Osteocyte (in vitro differentiated cells): Measurements from ENCODE around the gene DERL3. TPM values are rescaled to one million over a fixed set of nuclear protein-coding genes. Genes with fewer than 3 reads are reported as not detected.

Source experiments
- DNase-seq: peaks from one replicate; pipeline ENCODE4 v3.0.0; 2021; ENCODE audit warnings: mixed read lengths; ENCODE audit not compliant: unreplicated experiment; ENCODE audit errors: extremely low spot score
- H3K27ac Mint-ChIP-seq: one replicate; pipeline ENCODE4 v1.8.0; 2021; ENCODE audit warnings: mild to moderate bottlenecking, mixed read lengths; ENCODE audit not compliant: unreplicated experiment
- H3K27me3 Mint-ChIP-seq: one replicate; pipeline ENCODE4 v1.8.0; 2021; ENCODE audit warnings: mixed read lengths; ENCODE audit not compliant: unreplicated experiment
- H3K36me3 Mint-ChIP-seq: one replicate; pipeline ENCODE4 v1.8.0; 2021; ENCODE audit warnings: mixed read lengths; ENCODE audit not compliant: unreplicated experiment
- H3K4me1 Mint-ChIP-seq: one replicate; pipeline ENCODE4 v1.8.0; 2021; ENCODE audit warnings: mixed read lengths; ENCODE audit not compliant: unreplicated experiment
- H3K4me3 Mint-ChIP-seq: one replicate; pipeline ENCODE4 v1.8.0; 2021; ENCODE audit warnings: mild to moderate bottlenecking, moderate library complexity, mixed read lengths; ENCODE audit not compliant: unreplicated experiment
- H3K9me3 Mint-ChIP-seq: one replicate; pipeline ENCODE4 v1.8.0; 2021; ENCODE audit warnings: mixed read lengths; ENCODE audit not compliant: unreplicated experiment
- total RNA-seq: library from RNA; stranded (reverse); gene quantifications from 2 replicates; pipeline ENCODE4 v1.2.1, GENCODE V29; 2021
- TF ChIP-seq, protein P1 (sequence below): fragments of 200-600 bp; sonication (generic); IDR thresholded peaks from 2 replicates; pipeline ENCODE4 v1.5.0; 2021; ENCODE audit warnings: antibody characterized with exemption, mild to moderate bottlenecking, moderate library complexity

DERL3 gene
- total RNA-seq, 1 donor from 2014 or later: 0.56 TPM

DNA sequence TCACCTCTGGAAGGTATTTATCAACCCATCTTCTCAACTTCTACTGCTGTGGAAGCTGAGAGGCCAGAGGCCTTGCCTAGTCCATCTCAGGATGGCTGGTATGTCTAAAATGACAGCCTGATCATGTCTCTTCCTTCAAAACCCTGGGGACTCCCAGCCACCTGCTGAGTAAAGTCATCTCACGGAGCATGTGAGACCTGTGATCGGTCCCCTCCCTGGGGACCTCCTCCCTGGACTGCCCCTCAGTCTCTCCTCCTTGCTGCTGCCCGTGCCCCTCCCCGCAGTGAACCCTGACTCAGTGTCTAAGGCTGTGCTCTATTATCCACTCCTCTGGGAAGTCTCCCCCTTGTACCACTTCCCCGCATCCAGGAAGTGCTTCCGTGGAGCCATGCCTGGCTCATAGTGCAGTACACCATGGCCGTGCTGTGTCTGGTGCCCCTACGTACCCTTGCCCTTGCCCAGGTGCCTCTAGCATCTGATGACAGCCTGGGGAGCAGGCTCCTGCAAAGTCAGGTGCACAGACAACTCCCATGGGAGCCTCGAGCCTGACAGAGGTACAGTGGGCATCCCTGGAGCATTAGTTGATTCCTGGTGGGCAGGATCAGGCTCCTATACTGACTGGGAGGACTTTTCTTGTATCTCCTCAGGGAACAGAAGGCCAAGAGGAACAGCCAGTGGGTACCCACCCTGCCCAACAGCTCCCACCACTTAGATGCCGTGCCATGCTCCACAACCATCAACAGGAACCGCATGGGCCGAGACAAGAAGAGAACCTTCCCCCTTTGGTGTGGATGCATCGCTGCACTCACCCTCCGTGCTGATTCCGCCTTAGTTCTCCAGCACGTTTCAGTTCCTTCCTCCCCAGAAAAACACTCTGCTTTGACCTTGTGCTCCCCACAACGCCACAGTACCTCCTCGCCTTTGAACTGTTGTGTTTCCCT, 38.2 kb downstream of the DERL3 start:
- TF ChIP-seq, protein P1, sequence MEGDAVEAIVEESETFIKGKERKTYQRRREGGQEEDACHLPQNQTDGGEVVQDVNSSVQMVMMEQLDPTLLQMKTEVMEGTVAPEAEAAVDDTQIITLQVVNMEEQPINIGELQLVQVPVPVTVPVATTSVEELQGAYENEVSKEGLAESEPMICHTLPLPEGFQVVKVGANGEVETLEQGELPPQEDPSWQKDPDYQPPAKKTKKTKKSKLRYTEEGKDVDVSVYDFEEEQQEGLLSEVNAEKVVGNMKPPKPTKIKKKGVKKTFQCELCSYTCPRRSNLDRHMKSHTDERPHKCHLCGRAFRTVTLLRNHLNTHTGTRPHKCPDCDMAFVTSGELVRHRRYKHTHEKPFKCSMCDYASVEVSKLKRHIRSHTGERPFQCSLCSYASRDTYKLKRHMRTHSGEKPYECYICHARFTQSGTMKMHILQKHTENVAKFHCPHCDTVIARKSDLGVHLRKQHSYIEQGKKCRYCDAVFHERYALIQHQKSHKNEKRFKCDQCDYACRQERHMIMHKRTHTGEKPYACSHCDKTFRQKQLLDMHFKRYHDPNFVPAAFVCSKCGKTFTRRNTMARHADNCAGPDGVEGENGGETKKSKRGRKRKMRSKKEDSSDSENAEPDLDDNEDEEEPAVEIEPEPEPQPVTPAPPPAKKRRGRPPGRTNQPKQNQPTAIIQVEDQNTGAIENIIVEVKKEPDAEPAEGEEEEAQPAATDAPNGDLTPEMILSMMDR: no peak
- Mint-ChIP-seq H3K27ac (no peak overlapping the region), H3K27me3 (no peaks in the 10 kb centered on the region), H3K36me3 (peaks cover 55% of the 10 kb centered on the region), H3K9me3 (no peaks in the 10 kb centered on the region), H3K4me1 (peaks cover 10% of the 10 kb centered on the region), H3K4me3 (no peak overlapping the region)
- no peak for DNase-seq

DNA sequence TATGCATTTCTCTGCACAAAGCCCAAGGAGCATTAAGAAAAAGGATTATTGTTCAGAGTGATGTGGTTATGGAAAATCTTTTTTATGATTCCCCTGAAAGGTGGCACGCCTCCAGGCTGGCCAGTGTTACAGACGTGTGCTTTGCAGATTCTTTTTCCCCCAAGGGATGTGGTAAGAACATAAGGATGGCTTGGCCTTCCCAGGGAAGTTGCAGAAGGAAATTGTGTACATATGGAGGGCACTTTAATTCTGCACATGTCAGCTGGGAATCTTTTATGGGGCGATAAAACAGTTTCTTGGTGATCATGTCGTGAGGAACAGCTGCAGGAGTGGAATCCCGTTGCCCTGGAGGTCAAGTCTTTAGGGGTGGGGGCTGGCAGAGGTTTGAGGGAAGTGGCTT, 42.3 kb downstream of the DERL3 start:
- Mint-ChIP-seq H3K4me3 (no peak overlapping the region), H3K36me3 (peaks cover 34% of the 10 kb centered on the region), H3K27ac (peak overlapping the region; percentile 72), H3K9me3 (no peaks in the 10 kb centered on the region), H3K27me3 (no peaks in the 10 kb centered on the region), H3K4me1 (peaks cover 12% of the 10 kb centered on the region)
- TF ChIP-seq, protein P1: no peak
- no peak for DNase-seq

DNA sequence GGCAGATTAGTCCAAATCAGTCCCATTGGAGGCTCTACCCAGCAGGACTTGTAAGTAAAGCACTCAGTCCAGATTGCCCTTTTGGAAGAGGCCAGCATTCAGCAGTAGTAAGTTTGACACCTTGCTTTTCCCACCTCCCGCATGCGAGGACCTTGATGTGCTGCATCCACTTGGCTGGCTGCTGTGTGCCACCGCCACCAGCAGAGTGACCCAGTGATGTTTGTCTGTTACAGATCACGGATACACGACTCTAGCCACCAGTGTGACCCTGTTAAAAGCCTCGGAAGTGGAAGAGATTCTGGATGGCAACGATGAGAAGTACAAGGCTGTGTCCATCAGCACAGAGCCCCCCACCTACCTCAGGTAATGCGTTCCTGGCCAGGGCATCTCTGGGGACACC, 45.5 kb downstream of the DERL3 start:
- H3K27ac Mint-ChIP-seq: no peak overlapping the region

DNA sequence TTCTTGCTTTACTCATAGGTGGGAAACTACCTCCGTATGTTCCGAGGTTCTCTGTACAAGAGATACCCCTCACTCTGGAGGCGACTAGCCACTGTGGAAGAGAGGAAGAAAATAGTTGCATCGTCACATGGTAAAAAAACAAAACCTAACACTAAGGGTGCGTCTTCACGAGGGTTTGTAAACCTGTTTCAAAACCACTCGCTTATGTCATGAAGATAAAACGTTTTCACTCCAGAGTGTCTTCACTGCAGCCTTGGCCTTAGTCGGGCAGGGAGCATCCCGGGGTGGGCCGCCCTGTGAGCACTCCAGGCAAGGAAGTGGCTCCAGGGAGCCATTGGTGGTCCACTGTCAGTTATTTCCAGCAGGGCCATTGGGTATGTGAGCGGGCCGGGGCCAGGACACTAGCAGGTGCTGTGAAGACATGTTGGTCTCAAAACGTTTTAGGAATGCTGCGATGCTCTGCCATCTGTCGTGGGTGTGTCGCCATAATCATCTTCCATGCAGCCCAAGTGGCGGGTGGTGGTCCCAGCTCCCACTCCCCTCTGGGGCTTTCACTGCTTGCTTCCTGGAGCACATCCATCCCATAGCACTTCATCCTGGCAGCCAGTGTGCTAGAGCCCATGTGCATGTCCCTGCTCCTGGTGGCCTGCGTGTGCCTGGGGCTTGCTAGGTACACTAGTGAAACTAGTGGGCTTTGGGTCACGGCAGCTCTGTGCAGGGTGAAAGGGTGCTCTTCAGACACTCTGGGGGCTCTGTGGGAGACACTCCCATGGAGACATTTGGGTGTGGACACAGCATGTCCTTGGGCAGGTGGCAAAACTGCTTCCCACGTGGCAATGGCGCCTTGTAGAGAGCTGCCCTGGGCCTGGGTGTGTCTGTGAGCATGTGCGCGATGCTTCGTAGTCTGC, 46.8 kb downstream of the DERL3 start:
- peak overlapping the region; percentile 18 for H3K27ac Mint-ChIP-seq
- DNase-seq: no peak
- H3K9me3 Mint-ChIP-seq: no peaks in the 10 kb centered on the region
- peaks cover 15% of the 10 kb centered on the region for H3K36me3 Mint-ChIP-seq
- no peaks in the 10 kb centered on the region for H3K27me3 Mint-ChIP-seq
- peaks cover 39% of the 10 kb centered on the region for H3K4me1 Mint-ChIP-seq
- no peak overlapping the region for H3K4me3 Mint-ChIP-seq
- TF ChIP-seq, protein P1: no peak

More for the DNA sequence above, 45.5 kb downstream of the DERL3 start:
- TF ChIP-seq, protein P1: no peak
- no peak for DNase-seq
- no peaks in the 10 kb centered on the region for H3K27me3 Mint-ChIP-seq
- H3K4me3 Mint-ChIP-seq: no peak overlapping the region
- H3K4me1 Mint-ChIP-seq: peaks cover 31% of the 10 kb centered on the region
- peaks cover 15% of the 10 kb centered on the region for H3K36me3 Mint-ChIP-seq
- H3K9me3 Mint-ChIP-seq: no peaks in the 10 kb centered on the region
